GM21381 (cell line): ENCODE measurements around the gene SPINT1.
A peak's percentile ranks its signal among the peaks of the same experiment; 100 is the strongest.

Experiments used
- ATAC-seq: cut with Tn5 transposase; IDR thresholded peaks from one replicate; pipeline ENCODE4 v1.9.1; 2021; ENCODE audit warnings: mild to moderate bottlenecking, moderate library complexity; ENCODE audit not compliant: unreplicated experiment

Gene SPINT1, protein sequence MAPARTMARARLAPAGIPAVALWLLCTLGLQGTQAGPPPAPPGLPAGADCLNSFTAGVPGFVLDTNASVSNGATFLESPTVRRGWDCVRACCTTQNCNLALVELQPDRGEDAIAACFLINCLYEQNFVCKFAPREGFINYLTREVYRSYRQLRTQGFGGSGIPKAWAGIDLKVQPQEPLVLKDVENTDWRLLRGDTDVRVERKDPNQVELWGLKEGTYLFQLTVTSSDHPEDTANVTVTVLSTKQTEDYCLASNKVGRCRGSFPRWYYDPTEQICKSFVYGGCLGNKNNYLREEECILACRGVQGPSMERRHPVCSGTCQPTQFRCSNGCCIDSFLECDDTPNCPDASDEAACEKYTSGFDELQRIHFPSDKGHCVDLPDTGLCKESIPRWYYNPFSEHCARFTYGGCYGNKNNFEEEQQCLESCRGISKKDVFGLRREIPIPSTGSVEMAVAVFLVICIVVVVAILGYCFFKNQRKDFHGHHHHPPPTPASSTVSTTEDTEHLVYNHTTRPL

DNA sequence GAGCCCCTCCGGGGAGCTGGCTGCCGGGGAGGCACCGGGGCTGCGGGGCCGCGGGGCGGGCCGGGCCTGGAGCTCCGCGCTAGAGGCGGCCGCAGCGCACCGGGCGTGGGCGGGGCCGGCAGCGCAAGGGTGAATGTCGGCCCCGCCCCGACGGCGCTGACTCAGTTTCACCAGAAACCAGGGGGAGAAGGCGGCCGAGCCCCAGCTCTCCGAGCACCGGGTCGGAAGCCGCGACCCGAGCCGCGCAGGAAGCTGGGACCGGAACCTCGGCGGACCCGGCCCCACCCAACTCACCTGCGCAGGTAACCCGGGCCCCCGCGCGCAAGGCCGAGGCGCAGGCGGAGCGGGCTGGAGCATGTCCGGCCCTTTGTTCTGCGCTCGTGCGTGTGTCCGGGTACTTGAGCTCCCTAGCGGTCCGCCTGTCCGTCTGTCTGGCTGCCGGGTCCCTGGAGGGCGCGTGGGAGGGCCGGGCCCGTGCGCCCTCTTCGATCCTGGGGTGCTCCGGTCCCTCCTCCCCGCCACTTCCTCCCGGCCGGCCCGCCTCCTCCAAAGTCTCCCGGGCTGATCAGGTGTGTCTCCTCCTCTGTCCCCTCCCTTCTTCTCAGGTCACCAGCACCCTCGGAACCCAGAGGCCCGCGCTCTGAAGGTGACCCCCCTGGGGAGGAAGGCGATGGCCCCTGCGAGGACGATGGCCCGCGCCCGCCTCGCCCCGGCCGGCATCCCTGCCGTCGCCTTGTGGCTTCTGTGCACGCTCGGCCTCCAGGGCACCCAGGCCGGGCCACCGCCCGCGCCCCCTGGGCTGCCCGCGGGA lies at the start of gene SPINT1:
TSS of gene SPINT1 (plus strand) at position 164 of the 811 bp plus-strand sequence. CDS start at position 671, 507 bp downstream.
- ATAC-seq: no peak

- ATAC-seq: no peak
Observed at GRCh38 chr15:40796041-40796440, 47.8 kb upstream of the SPINT1 start.

DNA sequence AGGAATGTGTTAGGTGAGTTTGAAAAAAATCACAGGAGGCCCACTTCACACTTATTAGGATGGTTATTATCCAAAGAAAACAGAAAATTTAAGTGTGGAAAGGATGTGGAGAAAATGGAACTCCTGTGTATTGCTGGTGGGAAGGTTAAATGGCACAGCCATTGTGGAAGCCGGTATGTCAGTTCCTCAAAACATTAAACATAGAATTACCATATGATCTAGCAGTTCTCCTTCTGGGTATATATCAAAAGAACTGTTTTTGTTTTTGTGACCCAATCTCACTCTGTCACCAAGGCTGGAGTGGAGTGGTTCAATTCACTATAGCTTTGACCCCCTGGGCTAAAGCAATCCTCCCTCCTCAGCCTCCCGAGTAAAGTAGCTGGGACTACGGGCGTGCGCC lies 47.3 kb upstream of the SPINT1 start:
- no peak for ATAC-seq

DNA sequence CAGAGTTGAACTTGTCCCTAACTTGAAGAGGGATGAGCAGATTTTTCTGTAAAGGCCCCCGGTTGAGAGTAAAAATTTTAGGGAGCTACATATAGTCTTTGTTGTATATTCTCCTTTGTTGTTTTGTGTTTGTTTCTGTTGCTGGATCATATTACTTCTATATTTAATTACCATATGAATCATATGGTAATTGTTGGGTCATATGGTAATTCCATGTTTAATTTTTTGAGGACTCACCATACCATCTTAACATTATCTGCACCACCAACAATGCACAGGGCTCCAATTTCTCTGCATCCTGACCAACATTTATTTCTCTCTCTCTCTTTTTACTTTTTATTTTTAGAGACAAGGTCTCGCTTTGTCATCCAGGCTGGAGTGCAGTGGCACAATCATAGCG lies 44.3 kb upstream of the SPINT1 start:
- ATAC-seq: no peak

GRCh38 chr15:40803076-40803475 lies 40.8 kb upstream of the SPINT1 start:
- no peak for ATAC-seq

DNA sequence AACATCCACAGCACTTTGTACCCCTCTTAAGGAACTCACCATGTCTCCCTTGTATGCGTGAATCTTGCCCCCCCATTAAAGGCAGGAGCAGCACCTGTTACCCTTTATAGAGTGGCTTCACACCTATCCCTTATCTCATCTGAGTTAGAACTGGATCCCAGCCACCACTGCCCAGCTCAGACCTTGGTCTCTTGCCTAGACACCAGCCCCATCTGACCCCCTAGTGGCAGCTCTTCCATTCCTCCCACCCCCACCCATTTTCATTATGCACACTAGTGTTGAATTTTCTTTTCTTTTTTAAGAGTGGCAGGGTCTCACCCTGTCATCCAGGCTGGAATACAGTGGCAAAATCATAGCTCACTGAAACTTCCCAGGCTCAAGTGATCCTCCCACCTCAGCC lies 40.2 kb upstream of the SPINT1 start:
- ATAC-seq: no peak

DNA sequence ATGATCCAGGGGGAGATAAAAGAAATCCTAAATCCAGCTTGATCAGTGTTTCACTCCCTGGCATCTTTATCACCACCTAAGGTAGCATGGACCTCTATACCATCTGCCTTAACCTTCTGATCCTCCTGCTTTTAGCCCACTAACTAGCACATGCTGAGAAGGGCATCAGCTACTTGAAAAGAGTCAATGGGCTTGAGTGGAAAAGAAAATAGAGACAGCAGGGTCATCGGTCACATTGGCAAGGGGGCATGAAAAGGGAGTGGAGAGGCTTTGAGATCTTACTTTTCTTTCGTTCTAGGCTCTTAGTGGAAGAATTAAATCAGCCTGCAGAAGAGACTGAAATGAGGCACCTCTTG lies 37.2 kb upstream of the SPINT1 start:
- ATAC-seq: no peak

GRCh38 chr15:40807028-40807887 lies 36.6 kb upstream of the SPINT1 start, which contains the start of the genes DNAJC17 and ZFYVE19:
TSS of gene DNAJC17 (minus strand) at chr15:40807473. CDS start at chr15:40807446, 27 bp downstream.
TSS of gene ZFYVE19 (plus strand) at chr15:40807089. CDS start at chr15:40807590, 501 bp downstream.
- peak; percentile 91 for ATAC-seq

DNA sequence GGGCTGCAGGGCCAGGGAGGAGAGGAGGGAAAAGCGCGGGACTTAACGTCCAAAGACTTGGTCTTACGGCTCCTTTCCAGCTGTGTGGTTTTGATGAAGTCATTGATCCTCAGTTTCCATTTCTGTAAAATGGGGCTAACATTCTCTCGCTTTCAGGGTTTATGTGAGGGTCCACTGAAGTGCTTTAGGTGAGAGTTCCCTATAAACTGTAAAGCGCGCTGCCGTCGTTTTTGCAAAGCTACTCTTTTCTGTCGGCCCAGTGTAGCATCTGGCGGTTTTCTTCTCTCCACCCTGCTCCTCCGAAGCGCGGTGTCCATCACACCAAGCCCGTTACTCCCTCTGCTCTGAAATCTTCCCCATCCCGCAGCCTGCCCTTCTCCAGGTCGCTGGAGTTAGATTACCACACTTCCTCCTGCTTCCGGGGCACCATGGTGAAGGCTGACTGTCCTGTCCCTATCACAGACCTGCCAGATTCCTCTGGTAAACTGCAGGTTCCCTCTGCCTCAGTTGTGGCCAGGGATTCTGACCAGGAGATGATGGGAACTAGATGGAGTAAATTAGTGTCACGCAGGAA lies 35.9 kb upstream of the SPINT1 start:
- ATAC-seq: no peak

- ATAC-seq: no peak
Observed at GRCh38 chr15:40808861-40809450, 34.9 kb upstream of the SPINT1 start.

GRCh38 chr15:40812721-40813425 lies 31.0 kb upstream of the SPINT1 start:
- ATAC-seq: no peak

- ATAC-seq: no peak
Observed at GRCh38 chr15:40815042-40815698, 28.7 kb upstream of the SPINT1 start.

- no peak for ATAC-seq
Observed at GRCh38 chr15:40819048-40819447, 24.8 kb upstream of the SPINT1 start.

DNA sequence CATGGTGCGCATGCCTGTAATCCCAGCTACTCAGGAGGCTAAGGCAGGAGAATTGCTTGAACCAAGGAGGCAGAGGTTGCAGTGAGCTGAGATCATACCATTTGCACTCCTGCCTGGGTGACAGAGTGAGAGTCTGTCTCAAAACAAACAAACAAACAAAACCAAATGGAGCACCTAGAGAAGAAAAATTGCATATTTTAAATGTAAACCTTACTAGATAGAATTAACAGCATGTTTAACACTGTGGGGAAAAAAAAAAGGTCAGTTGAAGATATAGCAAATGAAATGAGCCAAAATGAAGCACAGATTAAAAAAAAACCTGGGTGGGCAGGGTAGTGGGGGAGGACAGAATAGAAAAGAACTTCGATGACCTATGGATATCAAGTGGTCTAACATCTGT lies 22.7 kb upstream of the SPINT1 start:
- ATAC-seq: no peak

DNA sequence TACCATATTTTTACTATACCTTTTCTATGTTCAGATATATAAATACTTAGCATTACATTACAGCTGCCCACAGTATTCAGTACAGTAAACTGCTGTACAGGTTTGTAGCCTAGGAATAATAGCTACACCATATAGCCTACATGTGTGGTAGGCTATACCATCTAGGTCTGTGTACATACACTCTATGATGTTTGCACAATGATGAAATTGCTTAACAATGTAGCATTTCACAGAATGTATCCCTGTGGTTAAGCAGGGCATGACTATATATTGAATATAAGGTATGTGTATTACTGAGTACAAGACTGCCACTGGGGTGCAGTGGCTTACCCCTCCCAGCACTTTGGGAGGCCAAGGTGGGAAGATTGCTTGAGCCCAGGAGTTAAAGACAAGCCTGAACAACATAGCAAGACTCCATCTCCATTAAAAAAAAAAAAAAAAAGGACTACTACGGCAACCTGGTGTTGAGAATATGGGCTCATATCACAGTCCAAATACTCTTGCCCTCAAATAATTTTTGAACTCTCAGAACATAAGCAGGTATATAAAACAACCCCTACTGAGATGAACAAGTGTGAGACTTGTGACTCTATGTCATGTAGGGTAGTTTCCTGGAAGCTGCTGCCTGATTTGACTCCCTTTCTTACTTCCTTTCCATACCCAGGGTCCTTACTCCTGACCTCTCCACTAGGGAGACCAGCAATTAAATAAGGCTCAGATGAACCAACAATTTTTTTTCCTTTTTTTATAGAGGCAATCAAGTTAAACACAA lies 20.1 kb upstream of the SPINT1 start:
- ATAC-seq: no peak

- ATAC-seq: no peak
Observed at GRCh38 chr15:40825661-40826422, 18.0 kb upstream of the SPINT1 start.

GRCh38 chr15:40826423-40827075 lies 17.3 kb upstream of the SPINT1 start:
- no peak for ATAC-seq
